GM12875 (cell line): Measurements from ENCODE around the gene TMEM129.

Experiments
- H3K4me3 ChIP-seq: one replicate; pipeline ENCODE4 v1.5.1; 2011; ENCODE audit warnings: low read depth, low read length, control low read depth
- CTCF ChIP-seq: IDR thresholded peaks from 2 replicates; pipeline ENCODE4 v1.5.1; 2011; ENCODE audit warnings: low read depth, mild to moderate bottlenecking, control low read depth, inconsistent platforms, low read length, moderate library complexity, borderline replicate concordance; ENCODE audit not compliant: insufficient read depth

The TMEM129 gene

GRCh38 chr4:1752284-1753041 is 31.3 kb upstream of the TMEM129 start:
- no peak overlapping the region for H3K4me3 ChIP-seq
- no peak for TF ChIP-seq CTCF

- TF ChIP-seq CTCF: no peak
Observed at GRCh38 chr4:1751919-1752283, 30.8 kb upstream of the TMEM129 start.

GRCh38 chr4:1751155-1751918 is 30.2 kb upstream of the TMEM129 start:
- no peak for TF ChIP-seq CTCF
- H3K4me3 ChIP-seq: no peak overlapping the region

More at GRCh38 chr4:1751919-1752283, 30.8 kb upstream of the TMEM129 start:
- no peak overlapping the region for H3K4me3 ChIP-seq

GRCh38 chr4:1750381-1751154 is 29.4 kb upstream of the TMEM129 start:
- H3K4me3 ChIP-seq: no peak overlapping the region
- TF ChIP-seq CTCF: no peak

- no peak for TF ChIP-seq CTCF
- no peak overlapping the region for H3K4me3 ChIP-seq
Observed at GRCh38 chr4:1749826-1750225, 28.7 kb upstream of the TMEM129 start.

- no peak for TF ChIP-seq CTCF
- H3K4me3 ChIP-seq: no peak overlapping the region
Observed at GRCh38 chr4:1749370-1749769, 28.2 kb upstream of the TMEM129 start.
